ENCODE data around the gene LMOD3.

GRCh38 chr3:69128509-69128908 lies 6.1 kb upstream of the LMOD3 start:
- TF ChIP-seq CTCF (IDR thresholded peaks at IDR 0.05) = no peak
- TF ChIP-seq POLR2A (IDR thresholded peaks at IDR 0.05) = no peak

Data from adrenal gland (tissue), 5 donors.